ENCODE data around the gene ZNF138.
"Not testable (repeated sequence)": the region's sequence is repeated elsewhere in the genome, so short reads cannot be mapped to it uniquely, and the experiment has no call there.

ZNF138 gene

DNA sequence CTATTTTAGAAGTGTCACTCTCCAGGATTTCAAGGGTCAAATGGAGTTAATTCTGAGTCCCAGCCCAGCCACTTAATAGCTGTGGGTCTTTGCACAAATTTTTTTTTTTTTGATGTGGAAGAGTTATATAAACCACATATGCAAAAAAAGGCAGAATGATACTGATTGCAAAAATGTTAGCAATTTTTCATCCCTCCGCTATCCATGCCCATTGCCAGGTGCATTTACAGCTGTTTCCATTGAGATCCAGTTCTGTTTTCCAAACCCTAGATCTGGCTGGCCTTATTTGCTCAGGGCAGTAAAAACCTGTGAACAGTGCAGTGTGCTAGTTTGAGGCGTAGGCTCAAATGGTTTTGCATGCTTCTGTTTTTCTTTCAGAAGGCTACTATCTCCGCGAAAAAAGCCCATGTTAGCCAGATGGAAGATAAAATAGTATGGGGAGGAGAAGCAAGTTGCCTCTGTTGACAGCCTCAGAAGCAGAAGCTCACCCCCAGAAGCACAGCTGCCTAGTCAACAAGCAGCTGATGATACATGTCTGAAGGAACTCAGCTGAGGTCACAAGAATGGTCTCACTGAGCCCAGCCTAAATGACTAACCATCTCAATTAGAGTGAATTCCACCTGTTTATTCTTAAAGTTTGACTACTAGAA is 997 bp upstream of the ZNF138 start:
- H3K9ac ChIP-seq (ENCODE audit: low read length): no peak overlapping the region
- H3K4me3 ChIP-seq (ENCODE audit: low read depth in 1 of 2, low read length in 2 of 2): peak overlapping the region in 1 of 2 donors; percentile 79
- no peaks in the 10 kb centered on the region for H3K36me3 ChIP-seq (ENCODE audit: insufficient read depth, low read length)
- H3K4me1 ChIP-seq (ENCODE audit: insufficient read depth, low read length): peaks cover 16% of the 10 kb centered on the region
- no peaks in the 10 kb centered on the region for H3K27me3 ChIP-seq (ENCODE audit: control insufficient read depth in 1 of 2, insufficient read depth in 2 of 2, low read length in 2 of 2)
- no peaks in the 10 kb centered on the region for H3K9me3 ChIP-seq (ENCODE audit: low read length)
- no peak overlapping the region for H3K27ac ChIP-seq (ENCODE audit: low read depth, low read length)

DNA sequence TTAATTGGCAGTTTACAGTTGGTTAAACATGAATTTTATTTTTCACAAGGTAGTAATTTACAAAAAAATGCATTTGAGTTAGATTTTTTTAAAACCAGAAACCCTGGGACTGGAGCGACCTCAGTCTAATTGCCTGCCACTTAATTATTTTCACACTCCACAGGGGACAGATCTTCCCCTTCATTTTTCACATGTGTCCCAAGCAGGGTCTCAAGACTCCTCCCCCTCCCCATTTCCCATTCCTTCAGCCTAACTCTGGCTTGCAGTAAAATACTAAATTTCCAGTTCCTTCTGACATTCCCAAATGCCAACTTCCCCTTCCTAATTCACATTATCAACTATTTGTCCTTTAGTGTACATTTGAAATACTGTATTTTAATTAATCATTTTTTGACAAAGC is 948 bp downstream of the ZNF138 start:
- H3K36me3 ChIP-seq (ENCODE audit: insufficient read depth, low read length): peaks cover 11% of the 10 kb centered on the region
- no peaks in the 10 kb centered on the region for H3K27me3 ChIP-seq (ENCODE audit: control insufficient read depth in 1 of 2, insufficient read depth in 2 of 2, low read length in 2 of 2)
- no peak overlapping the region for H3K27ac ChIP-seq (ENCODE audit: low read depth, low read length)
- H3K4me3 ChIP-seq (ENCODE audit: low read depth in 1 of 2, low read length in 2 of 2): peak overlapping the region; percentile 74 to 79
- peak overlapping the region; percentile 35 for H3K9ac ChIP-seq (ENCODE audit: low read length)
- H3K4me1 ChIP-seq (ENCODE audit: insufficient read depth, low read length): peaks cover 16% of the 10 kb centered on the region
- no peaks in the 10 kb centered on the region for H3K9me3 ChIP-seq (ENCODE audit: low read length)

DNA sequence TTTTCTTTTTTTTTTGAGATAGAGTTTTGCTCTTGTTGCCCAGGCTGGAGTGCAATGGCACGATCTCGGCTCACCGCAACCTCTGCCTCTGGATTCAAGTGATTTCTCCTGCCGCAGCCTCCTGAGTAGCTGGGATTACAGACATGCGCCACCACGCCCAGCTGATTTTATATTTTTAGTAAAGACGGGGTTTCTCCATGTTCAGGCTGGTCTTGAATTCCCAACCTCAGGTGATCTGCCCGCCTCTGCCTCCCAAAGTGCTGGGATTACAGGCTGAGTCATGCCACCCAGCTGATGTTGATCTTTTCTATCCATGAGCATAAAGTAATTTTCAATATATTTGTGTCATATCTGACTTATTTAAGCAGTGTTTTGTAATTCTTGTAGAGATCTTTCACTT is 4.9 kb downstream of the ZNF138 start:
- H3K27ac ChIP-seq (ENCODE audit: low read depth, low read length): not testable (repeated sequence)

DNA sequence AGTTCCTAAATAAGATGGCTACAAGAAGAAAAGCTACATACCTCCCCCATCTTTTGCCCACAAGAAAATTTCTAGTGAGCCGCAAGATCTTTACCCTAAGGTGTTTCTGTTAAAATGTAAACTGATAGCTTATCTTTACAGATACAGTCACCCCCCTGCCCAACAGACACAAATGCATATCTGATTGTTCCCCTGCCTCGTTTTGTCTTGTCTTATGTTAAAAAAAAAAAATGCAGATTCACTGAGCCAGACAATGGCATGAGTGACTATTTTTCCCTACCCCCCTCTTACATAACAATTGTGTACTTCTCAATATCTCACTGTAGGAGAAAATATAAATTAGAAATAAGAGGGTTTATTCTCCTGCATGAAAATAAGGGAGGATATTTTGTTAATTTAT is 8.5 kb downstream of the ZNF138 start:
- Histone ChIP-seq H3K4me1 (ENCODE audit: insufficient read depth, low read length) (no peaks in the 10 kb centered on the region), H3K27ac (ENCODE audit: low read depth, low read length) (no peak overlapping the region), H3K4me3 (ENCODE audit: low read depth in 1 of 2, low read length in 2 of 2) (no peak overlapping the region), H3K36me3 (ENCODE audit: insufficient read depth, low read length) (peaks cover 11% of the 10 kb centered on the region), H3K9ac (ENCODE audit: low read length) (no peak overlapping the region), H3K9me3 (ENCODE audit: low read length) (no peaks in the 10 kb centered on the region), H3K27me3 (ENCODE audit: control insufficient read depth in 1 of 2, insufficient read depth in 2 of 2, low read length in 2 of 2) (no peaks in the 10 kb centered on the region)

More for the DNA sequence above, 4.9 kb downstream of the ZNF138 start:
- H3K27me3 ChIP-seq (ENCODE audit: control insufficient read depth in 1 of 2, insufficient read depth in 2 of 2, low read length in 2 of 2); H3K9me3 ChIP-seq (ENCODE audit: low read length); H3K9ac ChIP-seq (ENCODE audit: low read length); H3K4me3 ChIP-seq (ENCODE audit: low read depth in 1 of 2, low read length in 2 of 2): not testable (repeated sequence)
- peaks cover 11% of the 10 kb centered on the region for H3K36me3 ChIP-seq (ENCODE audit: insufficient read depth, low read length)
- H3K4me1 ChIP-seq (ENCODE audit: insufficient read depth, low read length): peaks cover 16% of the 10 kb centered on the region

DNA sequence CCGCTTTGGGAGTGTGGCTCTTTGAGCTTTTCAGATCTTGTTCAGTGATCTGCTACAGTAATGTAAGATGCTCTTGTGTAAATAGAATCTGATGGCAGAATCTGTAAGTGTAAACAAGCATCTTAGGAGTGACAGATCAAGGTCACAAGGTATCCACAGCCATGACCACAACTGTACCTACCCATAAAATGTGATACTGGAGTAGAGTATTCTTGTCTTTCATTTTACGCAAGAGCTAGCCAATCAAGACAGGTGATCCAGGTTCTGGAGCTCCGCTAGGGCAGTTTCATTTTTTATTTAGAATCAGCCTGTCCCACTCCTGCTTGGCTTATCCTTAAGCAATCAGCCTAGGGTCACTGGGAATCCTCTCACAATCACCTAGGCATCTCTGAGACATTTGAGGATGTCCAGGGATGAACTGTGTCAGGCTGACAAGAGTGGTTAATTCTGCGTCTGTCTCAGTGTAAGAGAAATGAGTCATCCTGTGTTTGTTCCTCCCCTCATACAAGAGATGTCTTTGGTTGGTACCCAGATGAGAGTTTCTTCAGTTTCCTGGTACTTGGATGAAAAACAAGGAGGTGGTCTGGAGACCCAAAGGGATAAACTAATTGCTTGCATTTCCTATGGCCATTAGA is 13.6 kb downstream of the ZNF138 start:
- Histone ChIP-seq H3K9ac (ENCODE audit: low read length) (no peak overlapping the region), H3K27me3 (ENCODE audit: control insufficient read depth in 1 of 2, insufficient read depth in 2 of 2, low read length in 2 of 2) (no peaks in the 10 kb centered on the region), H3K27ac (ENCODE audit: low read depth, low read length) (no peak overlapping the region), H3K4me3 (ENCODE audit: low read depth in 1 of 2, low read length in 2 of 2) (no peak overlapping the region), H3K36me3 (ENCODE audit: insufficient read depth, low read length) (no peaks in the 10 kb centered on the region), H3K4me1 (ENCODE audit: insufficient read depth, low read length) (no peaks in the 10 kb centered on the region), H3K9me3 (ENCODE audit: low read length) (no peaks in the 10 kb centered on the region)

DNA sequence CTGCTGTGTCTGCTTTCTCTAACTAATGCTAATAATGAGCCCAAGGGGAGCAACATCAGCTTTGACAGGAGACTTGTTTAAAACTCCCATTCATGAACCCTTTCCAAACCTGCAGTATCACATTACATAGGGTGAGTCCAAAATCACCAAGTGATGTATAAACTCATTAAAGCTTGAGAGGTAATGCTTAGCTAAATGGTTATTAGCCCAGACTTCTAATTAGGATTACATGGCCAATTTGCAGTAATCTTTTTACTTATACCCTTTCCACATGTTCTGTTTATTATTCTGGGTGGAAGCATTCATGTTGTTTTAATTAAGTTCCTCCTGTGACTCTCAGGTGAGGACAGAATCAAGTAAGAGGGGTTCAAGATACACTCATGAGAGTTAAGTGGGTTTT is 17.5 kb downstream of the ZNF138 start:
- H3K9me3 ChIP-seq (ENCODE audit: low read length): no peaks in the 10 kb centered on the region
- no peaks in the 10 kb centered on the region for H3K27me3 ChIP-seq (ENCODE audit: control insufficient read depth in 1 of 2, insufficient read depth in 2 of 2, low read length in 2 of 2)
- H3K9ac ChIP-seq (ENCODE audit: low read length): no peak overlapping the region
- H3K36me3 ChIP-seq (ENCODE audit: insufficient read depth, low read length): no peaks in the 10 kb centered on the region
- H3K4me3 ChIP-seq (ENCODE audit: low read depth in 1 of 2, low read length in 2 of 2): no peak overlapping the region
- no peak overlapping the region for H3K27ac ChIP-seq (ENCODE audit: low read depth, low read length)
- no peaks in the 10 kb centered on the region for H3K4me1 ChIP-seq (ENCODE audit: insufficient read depth, low read length)

DNA sequence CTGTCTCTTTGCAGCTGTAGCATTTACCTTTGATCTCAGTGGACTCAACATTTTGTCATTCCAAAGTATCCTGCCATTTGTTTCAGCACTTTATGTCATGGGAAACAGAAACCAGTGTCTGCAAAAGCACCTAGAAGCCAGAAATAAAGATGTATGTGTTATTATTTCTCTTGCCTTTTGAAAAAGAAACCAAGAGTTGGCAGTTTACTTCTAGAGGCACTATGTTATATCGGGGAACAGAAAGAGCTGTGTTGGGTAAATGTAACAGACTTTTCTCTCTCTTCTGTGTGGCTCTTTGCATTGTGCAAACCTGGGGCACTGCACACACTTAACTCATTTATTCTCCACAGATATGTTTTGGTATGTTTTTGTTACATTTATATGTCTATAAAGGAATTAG is 36.7 kb downstream of the ZNF138 start:
- peak overlapping the region; percentile 60 for H3K27ac ChIP-seq (ENCODE audit: low read depth, low read length)
- no peak overlapping the region for H3K4me3 ChIP-seq (ENCODE audit: low read depth in 1 of 2, low read length in 2 of 2)
- peaks cover 8% of the 10 kb centered on the region for H3K4me1 ChIP-seq (ENCODE audit: insufficient read depth, low read length)
- H3K27me3 ChIP-seq (ENCODE audit: control insufficient read depth in 1 of 2, insufficient read depth in 2 of 2, low read length in 2 of 2): no peaks in the 10 kb centered on the region
- H3K9me3 ChIP-seq (ENCODE audit: low read length): no peaks in the 10 kb centered on the region
- H3K36me3 ChIP-seq (ENCODE audit: insufficient read depth, low read length): no peaks in the 10 kb centered on the region
- H3K9ac ChIP-seq (ENCODE audit: low read length): no peak overlapping the region

DNA sequence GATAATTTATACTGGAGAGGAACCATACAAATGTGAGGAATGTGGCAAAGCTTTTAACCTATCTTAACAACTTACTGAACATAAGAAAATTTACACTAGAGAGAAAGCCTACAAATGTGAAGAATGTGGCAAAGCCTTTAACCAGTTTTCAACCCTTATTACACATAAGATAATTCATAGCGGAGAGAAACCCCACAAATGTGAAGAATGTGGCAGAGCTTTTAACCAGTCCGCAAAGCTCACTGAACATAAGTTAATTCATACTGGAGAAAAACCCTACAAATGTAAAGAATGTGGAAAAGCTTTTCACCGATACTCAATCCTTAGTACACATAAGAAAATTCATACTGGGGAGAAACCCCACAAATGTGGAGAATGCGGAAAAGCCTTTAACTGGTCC is 37.9 kb downstream of the ZNF138 start:
- H3K4me3 ChIP-seq (ENCODE audit: low read depth in 1 of 2, low read length in 2 of 2): no peak overlapping the region
- H3K9me3 ChIP-seq (ENCODE audit: low read length): no peaks in the 10 kb centered on the region
- H3K4me1 ChIP-seq (ENCODE audit: insufficient read depth, low read length): peaks cover 8% of the 10 kb centered on the region
- H3K27ac ChIP-seq (ENCODE audit: low read depth, low read length): no peak overlapping the region
- no peaks in the 10 kb centered on the region for H3K27me3 ChIP-seq (ENCODE audit: control insufficient read depth in 1 of 2, insufficient read depth in 2 of 2, low read length in 2 of 2)
- no peaks in the 10 kb centered on the region for H3K36me3 ChIP-seq (ENCODE audit: insufficient read depth, low read length)
- H3K9ac ChIP-seq (ENCODE audit: low read length): no peak overlapping the region

DNA sequence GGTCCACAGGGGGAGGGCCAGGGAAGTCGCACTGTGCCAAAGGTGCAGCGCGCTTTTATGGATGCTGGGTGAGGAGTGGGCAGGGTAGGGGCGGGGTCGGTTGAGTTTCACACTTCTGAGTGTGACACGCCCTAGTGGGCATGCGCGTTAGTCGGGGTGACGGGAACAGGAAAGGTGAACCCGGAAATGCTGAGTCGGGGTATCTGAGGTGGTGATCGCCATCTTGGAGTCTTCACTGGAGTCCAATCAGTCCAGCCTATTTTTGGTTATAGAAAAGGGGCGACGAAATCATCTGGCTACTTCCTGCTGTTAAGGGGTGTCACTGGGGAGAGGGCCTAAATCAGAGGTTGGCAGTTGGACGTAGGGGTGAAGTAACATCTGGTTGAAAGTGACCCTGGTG is 40.8 kb downstream of the ZNF138 start:
- H3K9ac ChIP-seq (ENCODE audit: low read length): no peak overlapping the region
- peaks cover 8% of the 10 kb centered on the region for H3K4me1 ChIP-seq (ENCODE audit: insufficient read depth, low read length)
- no peaks in the 10 kb centered on the region for H3K36me3 ChIP-seq (ENCODE audit: insufficient read depth, low read length)
- no peaks in the 10 kb centered on the region for H3K9me3 ChIP-seq (ENCODE audit: low read length)
- H3K27ac ChIP-seq (ENCODE audit: low read depth, low read length): no peak overlapping the region
- H3K4me3 ChIP-seq (ENCODE audit: low read depth in 1 of 2, low read length in 2 of 2): no peak overlapping the region
- H3K27me3 ChIP-seq (ENCODE audit: control insufficient read depth in 1 of 2, insufficient read depth in 2 of 2, low read length in 2 of 2): no peaks in the 10 kb centered on the region

DNA sequence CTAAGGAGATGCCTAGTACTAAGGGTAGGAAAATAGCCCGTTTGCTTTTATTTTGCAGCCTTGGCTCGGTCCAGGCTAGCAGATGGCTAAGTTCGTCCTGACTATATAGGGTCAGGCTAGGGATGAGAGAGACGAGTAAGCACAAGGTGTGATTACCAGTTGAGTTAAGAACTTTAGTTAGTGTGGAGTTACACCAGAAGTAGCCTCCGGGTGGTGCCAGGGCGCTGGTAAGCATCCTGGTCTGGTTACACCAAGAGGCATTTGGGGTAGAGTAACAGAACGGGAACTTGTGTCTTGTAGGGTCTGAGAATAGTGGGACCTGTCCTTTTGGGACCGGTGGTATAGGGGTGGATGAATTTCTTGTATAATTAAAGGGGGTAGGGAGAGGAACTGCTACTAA is 41.6 kb downstream of the ZNF138 start:
- not testable (repeated sequence) for H3K4me3 ChIP-seq (ENCODE audit: low read depth in 1 of 2, low read length in 2 of 2); H3K9ac ChIP-seq (ENCODE audit: low read length); H3K27me3 ChIP-seq (ENCODE audit: control insufficient read depth in 1 of 2, insufficient read depth in 2 of 2, low read length in 2 of 2); H3K9me3 ChIP-seq (ENCODE audit: low read length); H3K4me1 ChIP-seq (ENCODE audit: insufficient read depth, low read length); H3K27ac ChIP-seq (ENCODE audit: low read depth, low read length); H3K36me3 ChIP-seq (ENCODE audit: insufficient read depth, low read length)

DNA sequence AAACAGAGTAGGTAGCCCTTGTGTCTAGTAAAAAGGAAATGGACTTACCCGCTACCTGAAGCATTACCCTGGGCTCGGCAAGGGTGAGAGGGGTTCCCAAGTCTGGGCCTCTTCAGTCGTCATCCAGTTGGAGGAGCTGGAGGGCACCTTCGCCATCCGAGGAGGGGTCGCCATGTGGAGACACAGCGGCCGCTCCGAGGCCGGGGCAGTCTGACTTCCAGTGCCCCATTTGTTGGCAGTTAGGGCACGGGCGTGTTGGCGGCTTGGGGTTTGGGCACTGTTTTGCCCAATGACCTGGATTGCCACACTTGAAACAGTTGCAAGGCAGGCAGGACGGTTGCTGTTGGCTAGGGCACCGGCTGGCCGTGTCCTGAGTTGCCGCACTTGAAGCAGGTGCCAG is 43.8 kb downstream of the ZNF138 start:
- H3K36me3 ChIP-seq (ENCODE audit: insufficient read depth, low read length); H3K9ac ChIP-seq (ENCODE audit: low read length); H3K27ac ChIP-seq (ENCODE audit: low read depth, low read length); H3K4me1 ChIP-seq (ENCODE audit: insufficient read depth, low read length); H3K27me3 ChIP-seq (ENCODE audit: control insufficient read depth in 1 of 2, insufficient read depth in 2 of 2, low read length in 2 of 2); H3K9me3 ChIP-seq (ENCODE audit: low read length); H3K4me3 ChIP-seq (ENCODE audit: low read depth in 1 of 2, low read length in 2 of 2): not testable (repeated sequence)

DNA sequence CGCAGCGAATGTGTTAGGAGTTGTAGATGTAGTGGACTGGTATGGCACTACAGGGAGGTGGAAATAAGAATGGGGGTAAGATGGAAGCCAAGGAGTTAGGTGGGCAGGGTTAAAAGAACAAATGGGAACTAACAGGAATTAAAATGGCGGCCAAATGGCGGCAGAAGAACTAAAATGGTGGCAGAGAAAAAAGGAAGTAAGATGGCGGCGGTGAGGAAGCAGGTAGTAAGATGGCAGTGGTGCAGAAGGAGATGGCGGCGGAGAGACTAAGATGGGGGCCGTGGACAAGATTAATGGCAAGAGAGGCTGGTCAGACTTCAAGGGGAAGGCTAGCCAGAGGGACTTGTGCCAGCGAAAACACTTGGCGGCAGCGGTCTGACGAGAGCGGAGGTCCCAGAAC is 44.5 kb downstream of the ZNF138 start:
- no peaks in the 10 kb centered on the region for H3K36me3 ChIP-seq (ENCODE audit: insufficient read depth, low read length)
- no peaks in the 10 kb centered on the region for H3K27me3 ChIP-seq (ENCODE audit: control insufficient read depth in 1 of 2, insufficient read depth in 2 of 2, low read length in 2 of 2)
- H3K9me3 ChIP-seq (ENCODE audit: low read length): no peaks in the 10 kb centered on the region
- H3K9ac ChIP-seq (ENCODE audit: low read length): no peak overlapping the region
- H3K27ac ChIP-seq (ENCODE audit: low read depth, low read length): no peak overlapping the region
- H3K4me1 ChIP-seq (ENCODE audit: insufficient read depth, low read length): no peaks in the 10 kb centered on the region
- H3K4me3 ChIP-seq (ENCODE audit: low read depth in 1 of 2, low read length in 2 of 2): no peak overlapping the region

Measured in muscle layer of colon (tissue), 2 donors.